ENCODE data around the gene FNBP1.

DNA sequence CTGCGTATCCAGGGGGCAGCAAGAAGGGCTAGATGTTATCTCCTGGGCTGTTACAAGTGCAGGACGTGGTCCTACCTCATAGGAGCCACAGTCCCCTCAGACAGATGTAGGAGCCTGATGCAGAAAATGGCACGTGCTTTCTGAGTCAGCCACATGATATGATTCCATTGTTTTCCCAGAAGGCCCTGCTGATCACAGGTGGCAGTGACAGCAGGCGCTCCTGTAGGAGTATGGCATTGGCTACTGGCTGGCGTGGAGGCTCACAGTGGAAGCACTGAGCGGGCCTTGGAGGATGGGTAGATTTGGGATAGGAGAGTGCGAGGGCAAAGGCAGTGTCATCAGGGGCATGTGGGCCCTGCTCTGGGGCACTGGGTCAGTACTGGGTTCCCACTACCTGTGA, 185.8 kb downstream of the FNBP1 start:
- TF ChIP-seq SP1 (IDR thresholded peaks at IDR 0.05): no peak
- no peak for TF ChIP-seq FOXM1 (IDR thresholded peaks at IDR 0.05; ENCODE audit: borderline replicate concordance)
